ENCODE measurements around the gene NCCRP1.

Gene NCCRP1

GRCh38 chr19:39160889-39161672 is 35.7 kb upstream of the NCCRP1 start (continued):
- no peak for TF ChIP-seq PATZ1 (CRISPR knock-in tag; IDR thresholded peaks at IDR 0.05; ENCODE audit: borderline replicate concordance)
- no peak for TF ChIP-seq RARB (CRISPR knock-in tag; IDR thresholded peaks at IDR 0.05)
- no peak for TF ChIP-seq TOX (CRISPR knock-in tag; IDR thresholded peaks at IDR 0.05; ENCODE audit: borderline replicate concordance)
- no peak for TF ChIP-seq ARNTL (CRISPR knock-in tag; IDR thresholded peaks at IDR 0.05; ENCODE audit: borderline replicate concordance, low read depth)
- no peak for TF ChIP-seq ESRRG (CRISPR knock-in tag; IDR thresholded peaks at IDR 0.05)
- no peak for TF ChIP-seq ZFP30 (CRISPR knock-in tag; IDR thresholded peaks at IDR 0.05)
- TF ChIP-seq ISL1 (CRISPR knock-in tag; IDR thresholded peaks at IDR 0.05): no peak
- no peak for TF ChIP-seq CSDC2 (CRISPR knock-in tag; IDR thresholded peaks at IDR 0.05)

GRCh38 chr19:39162441-39163043 is 34.2 kb upstream of the NCCRP1 start:
- no peak for ATAC-seq
- TF ChIP-seq ESRRG (CRISPR knock-in tag; IDR thresholded peaks at IDR 0.05) (no peak), ZC3H10 (CRISPR knock-in tag; IDR thresholded peaks at IDR 0.05) (no peak), CSDC2 (CRISPR knock-in tag; IDR thresholded peaks at IDR 0.05) (no peak), ZNF70 (CRISPR knock-in tag; IDR thresholded peaks at IDR 0.05) (no peak), TSHZ2 (CRISPR knock-in tag; IDR thresholded peaks at IDR 0.05) (no peak), ISL1 (CRISPR knock-in tag; IDR thresholded peaks at IDR 0.05) (no peak), BACH2 (CRISPR knock-in tag; IDR thresholded peaks at IDR 0.05; ENCODE audit: borderline replicate concordance) (no peak), ZFP30 (CRISPR knock-in tag; IDR thresholded peaks at IDR 0.05) (no peak)

DNA sequence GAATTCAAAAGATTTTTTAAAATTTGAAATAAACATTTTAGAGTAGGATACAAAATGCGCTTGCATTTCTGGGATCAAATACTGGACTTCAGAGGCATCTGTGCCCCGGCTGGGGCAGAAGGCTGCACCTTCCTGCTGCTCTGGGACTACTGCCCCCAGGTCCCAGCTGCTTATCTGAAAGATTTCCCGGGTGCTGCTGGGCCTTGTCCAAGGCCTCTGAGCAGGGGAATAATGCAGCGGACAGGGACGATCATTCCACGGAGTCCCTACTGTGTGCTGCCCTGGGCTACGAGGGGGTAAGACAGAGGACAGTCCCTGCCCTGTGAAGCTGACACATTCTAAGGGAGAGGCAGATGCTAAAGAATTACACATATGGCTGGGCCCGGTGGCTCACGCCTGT is 33.1 kb upstream of the NCCRP1 start:
- ATAC-seq: no peak
- TF ChIP-seq TCF4 (CRISPR knock-in tag; IDR thresholded peaks at IDR 0.05; ENCODE audit: borderline replicate concordance) (no peak), ARNTL (CRISPR knock-in tag; IDR thresholded peaks at IDR 0.05; ENCODE audit: borderline replicate concordance, low read depth) (no peak), PPARA (CRISPR knock-in tag; IDR thresholded peaks at IDR 0.05; ENCODE audit: borderline replicate concordance) (no peak), ISL1 (CRISPR knock-in tag; IDR thresholded peaks at IDR 0.05) (no peak), RARB (CRISPR knock-in tag; IDR thresholded peaks at IDR 0.05) (no peak), ZNF70 (CRISPR knock-in tag; IDR thresholded peaks at IDR 0.05) (no peak), SNAI2 (CRISPR knock-in tag; IDR thresholded peaks at IDR 0.05) (no peak), TSHZ2 (CRISPR knock-in tag; IDR thresholded peaks at IDR 0.05) (no peak)

- TF ChIP-seq GLIS3 (CRISPR knock-in tag; IDR thresholded peaks at IDR 0.05) (no peak), ZFP3 (CRISPR knock-in tag; IDR thresholded peaks at IDR 0.05) (no peak), PPARA (CRISPR knock-in tag; IDR thresholded peaks at IDR 0.05; ENCODE audit: borderline replicate concordance) (no peak), ARNTL (CRISPR knock-in tag; IDR thresholded peaks at IDR 0.05; ENCODE audit: borderline replicate concordance, low read depth) (no peak), ESRRG (CRISPR knock-in tag; IDR thresholded peaks at IDR 0.05) (no peak), TCF4 (CRISPR knock-in tag; IDR thresholded peaks at IDR 0.05; ENCODE audit: borderline replicate concordance) (no peak), CSRNP3 (CRISPR knock-in tag; IDR thresholded peaks at IDR 0.05) (no peak), BACH2 (CRISPR knock-in tag; IDR thresholded peaks at IDR 0.05; ENCODE audit: borderline replicate concordance) (no peak), SNAI2 (CRISPR knock-in tag; IDR thresholded peaks at IDR 0.05) (no peak), ZNF565 (CRISPR knock-in tag; conservative IDR thresholded peaks at IDR 0.05; ENCODE audit: low read depth) (no peak), CSDC2 (CRISPR knock-in tag; IDR thresholded peaks at IDR 0.05) (no peak), ISL1 (CRISPR knock-in tag; IDR thresholded peaks at IDR 0.05) (no peak)
- no peak for ATAC-seq
These were observed 32.5 kb upstream of the NCCRP1 start for GRCh38 chr19:39164289-39164688.

Data from SK-N-SH treated with all-trans-retinoic acid at 6 μM for 48 hours (cell line).